ENCODE measurements around the gene SCAMP1.
A peak's percentile ranks its signal among the peaks of the same experiment; 100 is the strongest.
"Not testable (repeated sequence)": the region's sequence is repeated elsewhere in the genome, so short reads cannot be mapped to it uniquely, and the experiment has no call there.

SCAMP1 gene

GRCh38 chr5:78447775-78448424, 87.5 kb downstream of the SCAMP1 start:
- H3K4me3 Mint-ChIP-seq: no peak overlapping the region
- peaks cover 7% of the 10 kb centered on the region for H3K9me3 Mint-ChIP-seq
- no peak for TF ChIP-seq CTCF (IDR thresholded peaks at IDR 0.05; ENCODE audit: unreplicated experiment in 3 of 3)
- peaks cover 62% of the 10 kb centered on the region for H3K36me3 Mint-ChIP-seq (ENCODE audit: low read depth)
- no peaks in the 10 kb centered on the region for H3K27me3 Mint-ChIP-seq (ENCODE audit: low read depth)
- no peaks in the 10 kb centered on the region for H3K4me1 Mint-ChIP-seq
- no peak overlapping the region for H3K27ac Mint-ChIP-seq

- Mint-ChIP-seq H3K27me3 (ENCODE audit: low read depth) (no peaks in the 10 kb centered on the region), H3K9me3 (peaks cover 7% of the 10 kb centered on the region), H3K27ac (no peak overlapping the region), H3K36me3 (ENCODE audit: low read depth) (peaks cover 53% of the 10 kb centered on the region), H3K4me1 (no peaks in the 10 kb centered on the region), H3K4me3 (no peak overlapping the region)
- TF ChIP-seq CTCF (IDR thresholded peaks at IDR 0.05; ENCODE audit: unreplicated experiment in 3 of 3): no peak
These were observed 88.7 kb downstream of the SCAMP1 start for GRCh38 chr5:78449103-78449502.

GRCh38 chr5:78457507-78457906, 97.1 kb downstream of the SCAMP1 start:
- peaks cover 43% of the 10 kb centered on the region for H3K36me3 Mint-ChIP-seq (ENCODE audit: low read depth)
- H3K27me3 Mint-ChIP-seq (ENCODE audit: low read depth); H3K27ac Mint-ChIP-seq; H3K4me3 Mint-ChIP-seq; H3K4me1 Mint-ChIP-seq; H3K9me3 Mint-ChIP-seq: not testable (repeated sequence)

- Mint-ChIP-seq H3K27me3 (ENCODE audit: low read depth) (no peaks in the 10 kb centered on the region), H3K27ac (no peak overlapping the region), H3K4me1 (no peaks in the 10 kb centered on the region), H3K9me3 (peaks cover 5% of the 10 kb centered on the region), H3K4me3 (no peak overlapping the region), H3K36me3 (ENCODE audit: low read depth) (peaks cover 50% of the 10 kb centered on the region)
- TF ChIP-seq CTCF (IDR thresholded peaks at IDR 0.05; ENCODE audit: unreplicated experiment in 3 of 3): no peak
These were observed 98.4 kb downstream of the SCAMP1 start for GRCh38 chr5:78458843-78459242.

GRCh38 chr5:78467140-78467539, 106.7 kb downstream of the SCAMP1 start:
- Mint-ChIP-seq H3K4me1 (no peaks in the 10 kb centered on the region), H3K36me3 (ENCODE audit: low read depth) (peaks cover 19% of the 10 kb centered on the region), H3K4me3 (no peak overlapping the region), H3K9me3 (no peaks in the 10 kb centered on the region), H3K27me3 (ENCODE audit: low read depth) (no peaks in the 10 kb centered on the region), H3K27ac (no peak overlapping the region)
- TF ChIP-seq CTCF (IDR thresholded peaks at IDR 0.05; ENCODE audit: unreplicated experiment in 3 of 3): no peak

- H3K36me3 Mint-ChIP-seq (ENCODE audit: low read depth): peaks cover 18% of the 10 kb centered on the region
- no peaks in the 10 kb centered on the region for H3K27me3 Mint-ChIP-seq (ENCODE audit: low read depth)
- H3K4me1 Mint-ChIP-seq: no peaks in the 10 kb centered on the region
- H3K27ac Mint-ChIP-seq: no peak overlapping the region
- no peaks in the 10 kb centered on the region for H3K9me3 Mint-ChIP-seq
- no peak overlapping the region for H3K4me3 Mint-ChIP-seq
- TF ChIP-seq CTCF (IDR thresholded peaks at IDR 0.05; ENCODE audit: unreplicated experiment in 3 of 3): peak; percentile 69 to 75 (median 75)
These were observed 107.4 kb downstream of the SCAMP1 start for GRCh38 chr5:78467752-78468357.
